Activated T-cell treated with anti-CD3 and anti-CD28 coated beads, Interleukin-2, amount 50 U/mL, for 72 hours (primary cell): Measurements from ENCODE around the gene MYADML2. TPM values are rescaled to one million over a fixed set of nuclear protein-coding genes. Genes with fewer than 3 reads are reported as not detected.
"Not testable (repeated sequence)": the region's sequence is repeated elsewhere in the genome, so short reads cannot be mapped to it uniquely, and the experiment has no call there.

ENCODE experiments used
- ATAC-seq, 2 donors: fragments of 150-1000 bp; cut with Tn5 transposase; replicated peaks in 1 of 2; 2 replicates each; pipeline ENCODE4 v1.10.0; 2021; ENCODE audit warnings: moderate library complexity in 2 of 2, mild to moderate bottlenecking in 1 of 2
- DNase-seq, 2 donors: peaks; one replicate each; pipeline ENCODE4 v3.0.0; 2021 to 2022; ENCODE audit warnings: mixed read lengths in 1 of 2
- H3K27ac Mint-ChIP-seq: one replicate; pipeline ENCODE4 v1.8.0; 2022; ENCODE audit warnings: mild to moderate bottlenecking, moderate library complexity, mixed read lengths
- H3K27me3 Mint-ChIP-seq: one replicate; pipeline ENCODE4 v1.8.0; 2022; ENCODE audit warnings: low read depth, mixed read lengths
- H3K36me3 Mint-ChIP-seq, 2 donors: one replicate each; pipeline ENCODE4 v1.8.0; 2022; ENCODE audit warnings: mixed read lengths in 2 of 2, mild to moderate bottlenecking in 1 of 2; ENCODE audit not compliant: insufficient read depth in 2 of 2
- H3K4me1 Mint-ChIP-seq: one replicate; pipeline ENCODE4 v1.8.0; 2022; ENCODE audit warnings: low read depth, mixed read lengths
- H3K4me3 Mint-ChIP-seq, 2 donors: one replicate each; pipeline ENCODE4 v1.8.0; 2022; ENCODE audit warnings: mild to moderate bottlenecking in 2 of 2, mixed read lengths in 2 of 2, moderate library complexity in 2 of 2
- H3K9me3 Mint-ChIP-seq, 2 donors: one replicate each; pipeline ENCODE4 v1.8.0; 2022; ENCODE audit warnings: mixed read lengths in 2 of 2
- total RNA-seq, 2 donors: library from RNA; stranded (reverse); gene quantifications; one replicate each; pipeline ENCODE4 v1.2.3, GENCODE V29; 2022

MYADML2 gene
- total RNA-seq, 2 donors from 2014 or later: not detected

DNA sequence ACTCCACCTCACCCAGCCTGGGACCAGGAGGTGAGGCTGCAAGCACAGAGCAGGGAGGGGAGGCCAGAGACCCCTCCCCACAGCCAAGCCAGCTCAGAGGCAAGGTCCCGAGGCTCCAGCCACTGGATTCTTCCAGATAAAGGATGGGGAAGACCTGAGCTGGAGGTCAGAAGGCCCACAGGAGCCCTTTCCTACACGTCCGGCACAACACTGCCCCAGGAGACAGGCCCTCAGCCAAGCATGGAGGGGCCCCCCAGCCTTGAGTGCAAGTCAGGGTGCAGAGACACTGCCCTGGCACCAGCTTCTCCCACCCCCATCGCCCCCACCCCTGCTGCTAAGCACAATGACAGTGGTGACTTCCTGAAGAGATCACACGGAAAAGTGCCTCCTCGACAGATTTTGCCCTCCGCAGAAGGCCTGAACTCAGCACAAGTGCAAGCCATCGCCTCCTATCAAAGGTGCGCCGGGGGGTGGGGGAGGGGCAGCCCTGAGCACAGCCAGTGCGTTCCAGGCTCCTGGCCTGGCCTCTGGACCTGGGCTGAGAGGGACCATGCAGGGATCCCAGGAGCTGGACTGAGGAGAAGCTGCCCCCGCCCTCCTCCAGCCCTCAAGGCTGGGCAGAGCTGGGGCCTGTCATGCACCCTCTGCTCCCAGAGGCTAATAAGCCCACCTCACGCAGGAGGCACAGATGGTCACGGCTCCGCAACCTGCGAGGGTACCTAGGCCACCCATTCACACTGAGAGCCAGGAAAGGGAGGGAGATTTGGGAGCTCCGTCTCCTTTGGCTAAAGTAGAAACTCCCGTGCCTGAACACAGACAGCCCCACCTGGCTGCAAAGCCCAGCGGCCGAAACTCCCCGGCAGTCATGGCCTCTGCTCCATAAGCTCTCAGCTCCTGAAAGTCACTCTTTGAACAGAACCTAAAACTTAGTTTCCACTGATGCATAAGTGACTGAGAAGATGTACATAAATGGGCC, 22.2 kb downstream of the MYADML2 start:
- Mint-ChIP-seq H3K4me3 (peak overlapping the region; percentile 18 to 97), H3K36me3 (peaks cover 2% of the 10 kb centered on the region in 2 donors), H3K27ac (no peak overlapping the region), H3K9me3 (no peaks in the 10 kb centered on the region), H3K4me1 (peaks cover 38% of the 10 kb centered on the region), H3K27me3 (no peaks in the 10 kb centered on the region)
- DNase-seq (no peak), ATAC-seq (no peak)

DNA sequence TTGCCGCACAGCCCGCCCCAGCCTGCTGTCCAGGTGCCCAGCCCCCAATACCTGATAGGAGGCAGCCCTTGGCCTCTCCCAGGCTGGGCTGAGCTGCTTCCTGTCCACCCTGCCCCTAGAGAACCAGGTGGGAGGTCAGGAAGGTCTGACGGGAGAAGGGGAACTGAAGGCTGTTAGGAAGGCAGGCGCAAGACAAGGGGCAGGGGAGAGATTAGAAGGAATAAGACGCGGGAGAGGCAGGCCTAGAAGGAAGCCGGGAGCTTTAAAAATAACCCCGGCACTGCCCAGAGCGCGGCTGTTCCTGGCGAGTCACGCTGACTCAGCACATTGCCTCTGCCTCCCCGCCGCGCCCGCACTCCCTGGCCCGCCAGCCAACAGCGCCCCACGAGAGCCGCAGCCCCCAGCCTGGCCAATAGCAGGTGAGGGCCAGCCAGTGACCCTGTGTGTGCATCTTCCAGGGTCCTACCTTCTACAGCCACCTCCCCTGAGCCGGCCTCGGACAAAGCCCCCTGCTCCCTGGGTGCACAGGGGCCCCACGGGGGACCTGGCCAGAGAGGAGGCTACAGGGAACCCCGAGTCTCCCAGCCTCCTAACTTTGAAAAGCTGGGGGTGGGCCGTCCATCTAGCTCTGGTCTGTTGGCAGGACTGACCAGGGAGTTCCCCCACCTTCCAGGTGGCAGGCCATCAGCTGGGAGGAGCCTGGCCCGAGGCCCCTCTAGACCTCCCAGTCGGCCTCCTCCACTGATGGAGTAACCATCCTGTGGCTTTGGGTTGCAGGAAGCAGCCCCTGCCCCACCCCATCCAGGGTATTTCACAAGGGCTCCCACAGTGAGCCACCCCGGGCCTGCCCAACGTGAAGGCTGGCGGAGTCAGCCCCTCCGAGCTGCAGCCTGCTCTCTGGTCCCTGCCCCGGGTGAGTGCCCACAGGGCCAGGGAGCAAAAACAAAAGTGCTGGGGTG, 23.5 kb downstream of the MYADML2 start:
- Mint-ChIP-seq H3K27ac (no peak overlapping the region), H3K27me3 (no peaks in the 10 kb centered on the region), H3K4me1 (peaks cover 39% of the 10 kb centered on the region), H3K36me3 (peaks cover 2% of the 10 kb centered on the region in 2 donors), H3K9me3 (no peaks in the 10 kb centered on the region), H3K4me3 (peak overlapping the region in 1 of 2 donors; percentile 97)
- no peak for ATAC-seq
- DNase-seq: no peak

DNA sequence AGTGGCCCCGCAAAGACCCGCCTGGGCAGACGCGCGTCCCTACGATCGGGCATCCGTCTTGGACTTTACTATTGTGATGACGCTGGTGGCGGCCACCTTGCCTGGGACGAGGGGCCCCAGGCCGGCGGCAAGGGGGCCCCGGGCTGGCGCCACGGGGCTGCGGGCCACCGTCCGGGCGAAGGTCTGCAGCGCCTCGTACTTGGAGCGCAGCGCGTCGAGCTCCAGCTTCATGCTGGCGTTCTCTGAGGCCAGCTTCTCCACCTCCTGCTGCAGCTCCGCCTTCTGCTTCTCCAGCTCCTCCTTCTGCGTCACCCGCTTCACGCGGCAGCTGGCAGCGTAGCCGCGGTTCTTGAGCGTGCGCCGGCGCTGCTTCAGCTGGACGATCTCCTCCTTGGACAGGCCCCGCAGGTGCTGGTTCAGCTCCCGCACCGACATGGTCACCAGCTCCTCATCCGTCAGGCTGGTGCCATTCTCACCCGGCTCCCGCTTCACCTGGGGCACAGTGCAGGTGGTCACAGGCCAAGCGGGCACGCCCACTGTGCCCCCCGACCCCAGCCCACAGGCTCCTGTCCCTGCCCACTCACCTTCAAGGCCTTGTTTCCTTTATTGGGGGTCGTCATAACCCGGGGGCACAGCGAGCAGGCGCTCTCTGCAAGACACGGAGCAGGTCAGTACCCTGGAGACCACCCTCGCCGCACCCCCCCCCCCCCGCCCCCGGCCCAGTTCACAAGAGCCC, 24.3 kb downstream of the MYADML2 start:
- DNase-seq: no peak
- ATAC-seq: no peak
- no peaks in the 10 kb centered on the region for H3K27me3 Mint-ChIP-seq
- peaks cover 46% of the 10 kb centered on the region for H3K4me1 Mint-ChIP-seq
- H3K4me3 Mint-ChIP-seq: peak overlapping the region in 1 of 2 donors; percentile 58
- H3K27ac Mint-ChIP-seq: no peak overlapping the region
- no peaks in the 10 kb centered on the region for H3K9me3 Mint-ChIP-seq
- peaks cover 2% of the 10 kb centered on the region in 2 donors for H3K36me3 Mint-ChIP-seq

DNA sequence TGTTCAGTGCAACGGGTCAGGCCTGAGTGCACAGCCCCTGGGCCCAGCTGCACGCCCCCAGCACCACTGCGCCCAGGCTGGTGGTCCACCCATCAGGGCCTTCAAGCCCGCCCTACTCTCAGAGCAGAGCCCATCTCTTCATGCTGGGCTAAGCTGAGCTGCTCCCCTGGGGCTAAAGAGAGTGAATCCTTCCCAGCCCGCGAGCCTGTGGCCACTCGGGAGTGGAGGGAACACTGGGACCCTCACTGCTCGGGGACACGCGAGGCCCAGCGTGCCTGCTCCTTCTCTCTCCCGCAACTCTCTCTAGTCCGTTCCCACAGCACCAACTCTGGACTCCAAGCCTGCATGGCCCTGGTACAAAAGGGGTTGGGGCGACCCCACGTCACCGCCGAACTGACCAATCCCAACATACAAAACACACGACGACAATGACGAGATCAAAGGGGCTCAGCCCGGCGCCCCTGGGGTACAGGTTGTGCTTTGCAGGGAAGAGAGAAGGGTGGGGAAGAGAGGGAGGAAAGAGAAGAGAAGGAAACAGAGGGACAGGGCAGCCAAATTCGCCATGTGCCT, 25.0 kb downstream of the MYADML2 start:
- no peak for ATAC-seq
- Mint-ChIP-seq H3K36me3 (peaks cover 0 to 2% of the 10 kb centered on the region in 2 donors), H3K9me3 (no peaks in the 10 kb centered on the region), H3K27ac (no peak overlapping the region), H3K27me3 (no peaks in the 10 kb centered on the region), H3K4me3 (no peak overlapping the region), H3K4me1 (peaks cover 49% of the 10 kb centered on the region)
- DNase-seq: no peak

DNA sequence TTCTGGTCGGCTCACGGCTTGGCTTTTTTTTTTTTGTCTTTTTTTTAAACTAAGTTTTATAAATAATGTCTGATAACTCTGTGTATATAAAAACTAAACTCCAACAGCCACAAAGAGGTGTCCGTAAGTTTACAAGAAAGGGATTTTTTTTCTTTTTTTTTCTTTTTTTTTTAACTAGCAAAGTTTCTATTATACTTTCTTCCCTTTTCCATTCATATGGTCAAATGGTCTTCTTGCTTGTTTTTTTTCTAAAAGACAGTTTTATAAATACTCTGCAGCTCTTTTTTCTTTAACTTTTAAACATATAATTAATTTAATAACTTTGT, 25.5 kb downstream of the MYADML2 start:
- H3K27ac Mint-ChIP-seq: no peak overlapping the region
- H3K4me3 Mint-ChIP-seq: no peak overlapping the region
- no peaks in the 10 kb centered on the region for H3K9me3 Mint-ChIP-seq
- H3K4me1 Mint-ChIP-seq: peaks cover 54% of the 10 kb centered on the region
- no peak for DNase-seq
- H3K27me3 Mint-ChIP-seq: no peaks in the 10 kb centered on the region
- no peak for ATAC-seq
- peaks cover 0 to 2% of the 10 kb centered on the region in 2 donors for H3K36me3 Mint-ChIP-seq

DNA sequence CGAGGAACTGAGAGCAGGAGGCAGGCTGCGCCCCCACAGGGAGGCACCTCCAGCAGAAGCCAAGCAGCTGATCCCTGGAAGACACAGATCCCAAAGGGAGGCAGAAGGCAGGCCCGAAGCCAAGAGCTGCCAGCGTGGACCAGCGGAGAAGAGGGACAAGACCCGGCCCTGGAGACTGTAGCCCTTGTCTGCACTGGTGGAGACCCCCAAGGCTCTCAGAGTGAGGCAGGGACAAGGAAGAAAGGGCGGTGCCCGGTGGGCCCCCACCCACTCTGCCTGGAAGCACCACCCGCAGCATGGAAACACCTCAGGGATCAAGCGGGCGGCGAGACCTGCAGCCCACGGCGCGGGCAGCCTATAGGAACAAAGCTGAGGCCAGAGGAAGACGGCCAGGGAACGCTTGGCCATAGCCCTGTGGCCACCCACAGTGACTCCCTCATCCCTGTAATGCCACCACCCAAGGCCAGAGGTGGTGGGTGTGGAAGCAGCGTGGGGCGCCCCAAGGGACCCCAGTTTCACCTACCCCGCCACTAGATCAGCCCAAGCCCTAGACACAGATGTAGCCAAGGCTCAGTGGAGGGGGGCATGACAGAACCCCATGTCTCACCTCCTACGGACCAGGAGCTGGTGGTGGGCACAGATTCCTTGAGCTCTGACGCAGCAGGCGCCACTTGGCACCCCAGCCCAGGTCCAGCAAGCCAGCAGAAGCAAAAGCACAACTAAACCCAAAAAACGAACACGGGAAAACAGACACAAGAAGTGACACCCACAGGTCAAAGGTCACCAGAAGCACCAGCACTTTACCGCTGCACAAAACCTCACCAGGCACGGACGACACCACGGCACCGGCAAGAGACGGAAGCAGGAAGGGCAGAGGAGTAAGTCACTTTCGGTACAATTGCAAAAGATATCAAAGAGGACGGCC, 26.2 kb downstream of the MYADML2 start:
- no peak for DNase-seq

DNA sequence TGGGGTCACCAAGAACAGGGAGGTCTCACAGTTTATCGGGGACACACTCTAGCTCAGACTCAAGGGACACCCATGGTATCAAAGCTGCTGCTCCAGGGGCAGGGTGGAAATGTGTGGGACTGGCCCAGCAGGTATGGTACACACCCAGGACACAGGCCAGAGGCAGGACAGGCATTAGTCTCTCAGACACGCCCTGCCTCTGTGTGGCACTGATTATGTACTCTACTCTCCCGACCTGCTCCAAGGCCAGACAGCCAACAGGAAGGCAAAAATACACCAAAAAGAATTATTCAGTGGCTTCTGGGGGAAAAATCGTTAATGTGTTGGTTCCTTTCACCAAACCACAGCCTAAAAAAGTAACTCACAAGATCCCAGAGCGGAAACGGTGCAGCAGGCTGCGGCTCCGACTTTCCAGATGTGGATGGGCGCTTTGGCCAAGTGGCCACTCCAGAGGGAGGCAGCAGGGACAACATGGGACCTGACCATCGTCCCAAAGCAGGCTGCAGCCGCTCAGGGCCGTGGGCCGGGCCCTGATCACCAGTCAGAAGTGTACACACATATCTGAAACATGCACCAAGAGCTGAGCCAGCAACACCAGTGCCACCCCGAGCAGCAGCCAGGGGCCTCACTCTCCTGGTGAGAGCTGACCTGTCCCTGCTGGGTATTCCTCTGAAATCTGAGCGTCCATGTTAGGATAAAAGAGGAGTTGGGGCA, 28.0 kb downstream of the MYADML2 start:
- no peaks in the 10 kb centered on the region for H3K27me3 Mint-ChIP-seq
- H3K36me3 Mint-ChIP-seq: peaks cover 0 to 5% of the 10 kb centered on the region in 2 donors
- ATAC-seq: no peak
- no peaks in the 10 kb centered on the region for H3K9me3 Mint-ChIP-seq
- H3K4me1 Mint-ChIP-seq: peaks cover 43% of the 10 kb centered on the region
- no peak for DNase-seq
- H3K4me3 Mint-ChIP-seq: peak overlapping the region in 1 of 2 donors; percentile 4
- H3K27ac Mint-ChIP-seq: peak overlapping the region; percentile 90

More for the DNA sequence above, 26.2 kb downstream of the MYADML2 start:
- peaks cover 54% of the 10 kb centered on the region for H3K4me1 Mint-ChIP-seq
- no peak overlapping the region for H3K27ac Mint-ChIP-seq
- no peak for ATAC-seq
- peaks cover 0 to 3% of the 10 kb centered on the region in 2 donors for H3K36me3 Mint-ChIP-seq
- H3K9me3 Mint-ChIP-seq: no peaks in the 10 kb centered on the region
- H3K4me3 Mint-ChIP-seq: no peak overlapping the region
- no peaks in the 10 kb centered on the region for H3K27me3 Mint-ChIP-seq

DNA sequence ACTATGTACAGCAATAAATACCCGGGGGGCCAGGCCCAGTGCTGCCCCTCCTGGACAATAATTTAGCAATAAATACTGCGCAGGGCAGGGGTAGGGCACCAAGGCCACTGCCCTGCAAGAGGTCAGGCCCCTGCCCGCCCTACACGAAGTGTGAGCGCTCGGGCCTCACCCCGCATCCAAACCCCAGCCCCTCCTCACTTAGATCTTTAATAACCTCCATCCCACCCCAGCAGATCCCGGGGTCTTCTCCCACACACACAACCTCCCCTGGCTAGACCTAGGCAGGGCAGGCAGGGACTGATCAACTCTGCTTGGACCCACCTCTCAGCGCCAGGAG, 28.7 kb downstream of the MYADML2 start:
- not testable (repeated sequence) for H3K36me3 Mint-ChIP-seq, H3K9me3 Mint-ChIP-seq, H3K27me3 Mint-ChIP-seq, DNase-seq
- peaks cover 40% of the 10 kb centered on the region for H3K4me1 Mint-ChIP-seq
- peak; percentile 47 to 49 for ATAC-seq
- peak overlapping the region; percentile 84 to 90 for H3K4me3 Mint-ChIP-seq
- H3K27ac Mint-ChIP-seq: peak overlapping the region; percentile 90

DNA sequence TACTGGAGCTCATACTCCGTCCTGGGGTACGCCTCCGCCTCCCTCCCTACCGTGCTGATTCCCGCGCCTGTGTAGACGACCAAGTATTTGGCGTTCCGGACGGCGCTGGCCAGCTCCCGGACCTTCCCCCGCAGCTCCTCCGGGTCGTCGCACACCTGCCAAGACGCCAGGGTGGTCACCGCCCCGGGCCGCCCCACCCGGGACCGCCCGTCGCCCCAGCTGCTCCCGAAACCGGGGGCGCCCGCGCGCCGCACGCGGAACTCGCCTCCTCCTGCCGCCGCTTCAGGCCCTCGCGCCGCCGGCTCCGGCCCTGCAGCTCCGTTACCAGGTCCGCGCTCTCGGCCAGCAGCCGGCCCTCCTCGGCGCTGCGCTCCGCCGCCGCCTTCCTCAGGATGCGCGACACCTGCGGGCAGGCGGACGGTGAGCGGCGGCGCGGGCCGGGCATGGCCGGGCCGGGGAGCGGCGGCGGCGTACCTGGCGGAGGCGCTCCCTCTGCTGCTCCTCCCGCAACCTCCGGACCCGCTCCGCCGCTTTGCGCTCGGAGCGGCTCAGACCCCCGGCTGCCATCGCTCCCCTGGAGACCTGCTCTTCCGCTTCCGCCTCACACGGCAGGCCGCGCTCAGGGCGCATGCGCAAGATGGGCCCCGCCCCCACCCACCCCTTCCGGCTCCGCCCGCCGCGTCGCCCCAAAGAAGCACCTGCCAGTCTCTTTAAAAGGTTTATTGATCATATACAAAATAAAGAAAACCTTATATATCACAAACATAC, 29.3 kb downstream of the MYADML2 start, which contains the start of gene SIRT7:
TSS of gene SIRT7 (minus strand) at position 612 of the 768 bp plus-strand sequence. CDS start at position 567, 45 bp downstream.
- DNase-seq (peak; percentile 82 to 87), ATAC-seq (peak; percentile 88)
- Mint-ChIP-seq H3K27ac (peak within 1 kb of the TSS; percentile 90), H3K4me3 (peak within 1 kb of the TSS; percentile 84 to 90), H3K9me3 (no peaks in the 10 kb centered on the region), H3K27me3 (no peaks in the 10 kb centered on the region), H3K4me1 (peaks cover 39% of the 10 kb centered on the region), H3K36me3 (peaks cover 1 to 13% of the 10 kb centered on the region in 2 donors)

DNA sequence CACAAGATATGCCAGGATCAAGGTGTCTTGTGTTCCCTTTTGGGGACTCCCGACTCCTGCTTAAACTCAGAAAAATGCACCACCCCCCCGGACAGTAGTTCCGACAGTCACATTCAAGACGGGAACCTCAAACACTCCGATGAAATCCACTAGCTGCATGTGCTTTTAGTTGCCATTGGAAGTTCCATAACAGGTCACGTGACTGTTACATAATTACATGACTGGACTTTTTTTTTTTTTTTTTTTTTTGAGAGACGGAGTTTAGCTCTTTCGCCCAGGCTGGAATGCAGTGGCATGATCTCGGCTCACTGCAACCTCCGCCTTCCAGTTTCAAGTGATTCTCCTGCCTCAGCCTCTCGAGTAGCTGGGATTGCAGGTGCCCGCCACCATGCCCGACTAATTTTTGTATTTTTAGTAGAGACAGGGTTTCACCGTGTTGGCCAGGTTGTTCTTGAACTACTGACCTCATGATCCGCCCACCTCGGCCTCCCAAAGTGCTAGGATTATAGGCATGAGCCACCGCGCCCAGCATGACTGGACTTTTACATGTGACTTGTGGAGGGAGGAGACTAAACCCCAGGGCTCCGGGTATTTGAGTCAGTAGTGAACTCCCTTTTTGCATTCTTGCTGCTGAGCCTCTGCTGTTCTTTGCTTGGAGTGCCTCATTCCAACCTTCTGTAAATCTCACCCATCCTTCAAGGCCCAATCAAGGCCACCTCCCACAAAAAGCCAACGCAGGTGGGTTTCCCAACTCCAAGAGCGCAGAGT, 30.6 kb downstream of the MYADML2 start:
- H3K27ac Mint-ChIP-seq: peak overlapping the region; percentile 67
- peaks cover 50% of the 10 kb centered on the region for H3K4me1 Mint-ChIP-seq
- no peaks in the 10 kb centered on the region for H3K9me3 Mint-ChIP-seq
- no peaks in the 10 kb centered on the region for H3K27me3 Mint-ChIP-seq
- H3K36me3 Mint-ChIP-seq: peaks cover 1 to 11% of the 10 kb centered on the region in 2 donors
- no peak for ATAC-seq
- H3K4me3 Mint-ChIP-seq: peak overlapping the region; percentile 84 to 90
- peak in 1 of 2 donors; percentile 23 for DNase-seq
